ENCODE measurements around the gene TWIST2.
A peak's percentile ranks its signal among the peaks of the same experiment; 100 is the strongest.

The TWIST2 gene

GRCh38 chr2:238810321-238810720, 37.6 kb upstream of the TWIST2 start:
- Mint-ChIP-seq H3K4me1 (no peaks in the 10 kb centered on the region), H3K9me3 (peaks cover 57% of the 10 kb centered on the region), H3K36me3 (ENCODE audit: low read depth) (peaks cover 5% of the 10 kb centered on the region), H3K27ac (no peak overlapping the region), H3K4me3 (no peak overlapping the region), H3K27me3 (ENCODE audit: low read depth, poor library complexity) (peaks cover 50% of the 10 kb centered on the region)
- DNase-seq, result no peak
- TF ChIP-seq CTCF (IDR thresholded peaks at IDR 0.05), result no peak

GRCh38 chr2:238811293-238811692, 36.6 kb upstream of the TWIST2 start:
- peaks cover 57% of the 10 kb centered on the region for H3K9me3 Mint-ChIP-seq
- TF ChIP-seq CTCF (IDR thresholded peaks at IDR 0.05), result no peak
- no peak overlapping the region for H3K27ac Mint-ChIP-seq
- peaks cover 5% of the 10 kb centered on the region for H3K36me3 Mint-ChIP-seq (ENCODE audit: low read depth)
- H3K4me1 Mint-ChIP-seq, result peaks cover under 1% of the 10 kb centered on the region
- DNase-seq, result no peak
- peaks cover 41% of the 10 kb centered on the region for H3K27me3 Mint-ChIP-seq (ENCODE audit: low read depth, poor library complexity)
- H3K4me3 Mint-ChIP-seq, result no peak overlapping the region

GRCh38 chr2:238811759-238812158, 36.1 kb upstream of the TWIST2 start:
- DNase-seq, result no peak
- no peak for TF ChIP-seq CTCF (IDR thresholded peaks at IDR 0.05)

GRCh38 chr2:238813109-238813508, 34.8 kb upstream of the TWIST2 start:
- TF ChIP-seq CTCF (IDR thresholded peaks at IDR 0.05), result no peak
- Mint-ChIP-seq H3K27me3 (ENCODE audit: low read depth, poor library complexity) (peaks cover 41% of the 10 kb centered on the region), H3K4me1 (peaks cover 19% of the 10 kb centered on the region), H3K4me3 (no peak overlapping the region), H3K36me3 (ENCODE audit: low read depth) (peaks cover 5% of the 10 kb centered on the region), H3K9me3 (peaks cover 42% of the 10 kb centered on the region), H3K27ac (no peak overlapping the region)
- no peak for DNase-seq

More at GRCh38 chr2:238811759-238812158, 36.1 kb upstream of the TWIST2 start:
- peaks cover 40% of the 10 kb centered on the region for H3K27me3 Mint-ChIP-seq (ENCODE audit: low read depth, poor library complexity)
- H3K27ac Mint-ChIP-seq, result no peak overlapping the region
- H3K4me3 Mint-ChIP-seq, result no peak overlapping the region
- H3K4me1 Mint-ChIP-seq, result peaks cover 6% of the 10 kb centered on the region
- peaks cover 55% of the 10 kb centered on the region for H3K9me3 Mint-ChIP-seq
- H3K36me3 Mint-ChIP-seq (ENCODE audit: low read depth), result peaks cover 5% of the 10 kb centered on the region

GRCh38 chr2:238814815-238815214, 33.1 kb upstream of the TWIST2 start:
- no peak for TF ChIP-seq CTCF (IDR thresholded peaks at IDR 0.05)
- Mint-ChIP-seq H3K9me3 (peaks cover 39% of the 10 kb centered on the region), H3K4me1 (peaks cover 28% of the 10 kb centered on the region), H3K36me3 (ENCODE audit: low read depth) (peaks cover 5% of the 10 kb centered on the region), H3K4me3 (no peak overlapping the region), H3K27me3 (ENCODE audit: low read depth, poor library complexity) (peaks cover 35% of the 10 kb centered on the region), H3K27ac (peak overlapping the region; percentile 43)
- DNase-seq, result no peak

GRCh38 chr2:238816291-238816690, 31.6 kb upstream of the TWIST2 start:
- H3K27ac Mint-ChIP-seq, result no peak overlapping the region
- H3K4me1 Mint-ChIP-seq, result peaks cover 40% of the 10 kb centered on the region
- peaks cover 30% of the 10 kb centered on the region for H3K9me3 Mint-ChIP-seq
- DNase-seq, result no peak
- H3K4me3 Mint-ChIP-seq, result no peak overlapping the region
- H3K36me3 Mint-ChIP-seq (ENCODE audit: low read depth), result no peaks in the 10 kb centered on the region
- no peak for TF ChIP-seq CTCF (IDR thresholded peaks at IDR 0.05)
- peaks cover 35% of the 10 kb centered on the region for H3K27me3 Mint-ChIP-seq (ENCODE audit: low read depth, poor library complexity)
